Stimulated activated CD4-positive, alpha-beta T cell treated with anti-CD3 and anti-CD28 coated beads, TNF-alpha, amount 100 ng/mL, for 4 hours (primary cell): Measurements from ENCODE around the gene MAP4K2.
A peak's percentile ranks its signal among the peaks of the same experiment; 100 is the strongest.

Experiments used
- DNase-seq, 3 experiments: peaks; one replicate each; pipeline ENCODE4 v3.0.0-alpha.2; 2020; ENCODE audit warnings: low read depth in 3 of 3

Gene MAP4K2

GRCh38 chr11:64767344-64768299, 35.4 kb downstream of the MAP4K2 start:
- peak in 2 of 3 experiments; percentile 49 to 71 for DNase-seq

- no peak for DNase-seq
Measured at GRCh38 chr11:64766881-64767280, 36.1 kb downstream of the MAP4K2 start.

GRCh38 chr11:64765851-64766665, 37.0 kb downstream of the MAP4K2 start:
- no peak for DNase-seq

DNA sequence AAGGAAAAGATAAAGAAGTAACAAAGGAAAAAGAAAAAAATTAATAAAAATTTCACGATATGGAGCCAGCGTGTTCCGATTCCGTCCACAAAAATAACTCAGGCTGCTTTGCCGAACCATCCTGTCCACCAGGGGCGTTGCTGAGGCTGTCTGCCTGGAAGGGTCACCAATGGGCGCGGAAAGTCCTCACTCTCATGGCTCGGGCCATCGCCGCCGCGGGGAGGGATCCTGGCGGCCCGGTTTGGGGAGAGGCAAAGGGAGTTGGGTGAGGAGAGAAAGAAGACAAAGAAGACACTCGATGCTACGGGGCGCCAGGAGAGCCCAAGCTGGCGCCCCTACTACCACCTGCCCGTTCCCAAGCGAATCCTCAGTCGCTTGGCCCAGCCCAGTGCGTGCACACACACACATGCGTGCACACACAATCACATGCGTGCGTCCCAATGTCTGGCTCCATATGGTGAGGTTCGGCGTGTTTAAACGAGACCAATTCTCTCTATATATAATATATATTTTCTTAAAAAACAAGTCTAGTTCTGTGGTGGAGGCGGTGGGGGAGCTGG, 37.6 kb downstream of the MAP4K2 start:
- DNase-seq = no peak

GRCh38 chr11:64764753-64765152, 38.3 kb downstream of the MAP4K2 start:
- DNase-seq = no peak

- peak in 2 of 3 experiments; percentile 35 to 36 for DNase-seq
Measured at GRCh38 chr11:64764040-64764611, 38.9 kb downstream of the MAP4K2 start.

GRCh38 chr11:64763526-64764039, 39.4 kb downstream of the MAP4K2 start:
- no peak for DNase-seq

- DNase-seq = no peak
Measured at GRCh38 chr11:64762674-64763525, 40.1 kb downstream of the MAP4K2 start.

DNA sequence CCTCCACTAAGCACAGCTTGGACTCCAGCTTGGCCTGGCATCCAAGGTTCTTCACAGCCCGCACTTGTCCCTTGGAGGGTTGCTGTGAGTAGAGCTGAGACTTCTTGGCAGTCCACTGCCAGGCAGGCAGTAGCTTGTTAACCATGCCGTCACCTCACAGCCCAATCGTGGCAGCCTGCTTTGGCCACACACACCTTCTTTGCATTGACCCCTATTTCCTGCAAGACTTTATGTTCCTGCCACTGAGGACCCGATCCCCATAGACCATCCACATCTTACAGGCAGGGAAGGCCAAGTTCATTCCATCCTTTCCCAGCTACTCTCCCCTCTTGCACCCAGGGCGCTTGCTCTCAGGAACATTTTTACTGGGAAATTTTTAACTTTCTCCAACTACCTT, 40.7 kb downstream of the MAP4K2 start:
- no peak for DNase-seq

DNA sequence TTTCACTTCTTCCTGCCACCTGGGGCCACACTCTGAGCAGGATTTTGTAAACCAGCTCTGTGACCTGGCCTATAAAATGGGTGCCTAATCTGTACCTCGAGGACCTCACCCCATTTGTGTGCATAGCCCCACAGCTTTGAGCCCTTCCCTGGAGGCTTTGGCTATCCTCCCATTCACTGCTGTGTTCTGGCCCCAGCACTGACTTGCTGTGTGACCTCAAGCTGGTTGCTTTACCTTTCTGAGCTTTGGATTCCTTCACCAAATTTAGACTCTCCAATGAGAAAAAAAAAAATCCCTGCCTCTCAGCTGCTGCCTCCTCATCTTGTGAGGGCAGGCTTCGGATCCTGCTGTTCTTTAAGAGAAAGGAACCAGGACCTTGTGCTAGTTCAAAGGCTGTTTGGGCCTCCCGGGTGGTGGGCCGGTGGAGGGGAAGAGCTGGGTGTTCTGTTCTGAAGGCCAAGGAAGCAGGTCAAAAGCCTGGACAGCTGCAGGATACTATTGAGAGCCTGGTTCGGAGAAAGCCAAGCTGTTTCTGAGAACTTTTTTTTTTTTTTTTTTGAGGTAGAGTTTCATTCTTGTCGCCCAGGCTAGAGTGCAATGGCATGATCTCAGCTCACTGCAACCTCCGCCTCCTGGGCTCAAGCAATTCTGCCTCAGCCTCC, 42.1 kb downstream of the MAP4K2 start:
- DNase-seq = no peak

DNA sequence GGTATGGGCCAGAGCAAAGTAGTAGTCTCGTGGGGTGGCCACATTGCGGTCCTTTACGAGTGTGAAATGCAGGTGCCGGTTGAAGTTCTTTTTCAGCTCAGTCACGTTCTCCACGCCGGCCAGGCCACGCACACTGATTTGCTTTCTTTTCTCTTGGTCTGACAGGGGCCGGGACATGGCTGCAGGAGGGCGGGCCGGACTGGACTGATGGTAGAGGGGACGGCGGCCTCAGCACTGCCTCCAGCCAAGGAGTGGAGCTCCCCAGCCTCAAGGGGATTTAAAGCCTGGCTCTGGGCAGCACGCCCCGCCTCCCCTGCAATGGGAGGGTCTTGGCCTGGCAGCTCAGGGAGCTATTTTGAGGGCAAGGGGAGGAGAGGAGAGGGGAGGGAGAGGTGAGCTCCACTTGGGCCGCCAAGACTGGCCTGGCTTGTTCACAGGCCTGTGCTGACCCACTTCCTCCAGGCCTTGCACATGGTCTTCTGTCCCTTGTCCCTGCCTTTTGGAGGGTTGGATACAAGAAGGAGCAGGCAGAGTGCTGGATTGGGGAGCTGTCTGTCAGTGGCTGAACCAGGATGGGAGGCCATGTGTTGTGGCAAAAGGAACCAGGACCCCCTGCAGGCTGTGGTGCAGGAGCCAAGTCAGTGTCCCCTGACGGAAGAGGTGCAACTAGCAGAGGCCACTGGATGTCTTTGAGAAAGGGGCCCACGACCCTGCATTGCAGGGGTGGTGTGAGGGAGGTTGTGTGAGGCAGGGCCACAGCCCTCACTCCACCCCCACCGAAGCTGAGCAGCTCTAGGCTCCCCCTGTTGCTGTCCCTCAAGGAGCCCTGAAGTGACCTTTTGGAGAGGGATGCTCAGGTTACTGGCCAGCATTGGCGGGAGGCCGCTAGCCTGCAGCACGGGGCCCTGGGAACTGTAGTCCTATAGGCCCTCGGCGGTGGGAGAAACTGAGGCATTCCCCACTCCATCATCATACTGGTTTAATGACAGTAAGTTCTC, 43.0 kb downstream of the MAP4K2 start, which contains the start of gene PYGM:
Gene PYGM, minus strand, starts transcription at position 253 of the 998 bp plus-strand sequence. Its CDS starts 76 bp downstream, at position 177.
- no peak for DNase-seq

- DNase-seq = no peak
Measured at GRCh38 chr11:64759131-64759721, 43.8 kb downstream of the MAP4K2 start.

GRCh38 chr11:64758330-64759079, 44.5 kb downstream of the MAP4K2 start:
- no peak for DNase-seq

- no peak for DNase-seq
Measured at GRCh38 chr11:64757549-64758329, 45.3 kb downstream of the MAP4K2 start.

GRCh38 chr11:64755681-64756361, 47.2 kb downstream of the MAP4K2 start:
- DNase-seq = no peak
